Measurements from ENCODE around the gene SYS1. TPM values are rescaled to one million over a fixed set of nuclear protein-coding genes. Genes with fewer than 3 reads are reported as not detected.

The SYS1 gene
- total and polyA plus RNA-seq, 2 donors (not counting 3 experiments of a cell fraction or from before 2014, with no cell fraction given) = 27.4 to 79.6 TPM

DNA sequence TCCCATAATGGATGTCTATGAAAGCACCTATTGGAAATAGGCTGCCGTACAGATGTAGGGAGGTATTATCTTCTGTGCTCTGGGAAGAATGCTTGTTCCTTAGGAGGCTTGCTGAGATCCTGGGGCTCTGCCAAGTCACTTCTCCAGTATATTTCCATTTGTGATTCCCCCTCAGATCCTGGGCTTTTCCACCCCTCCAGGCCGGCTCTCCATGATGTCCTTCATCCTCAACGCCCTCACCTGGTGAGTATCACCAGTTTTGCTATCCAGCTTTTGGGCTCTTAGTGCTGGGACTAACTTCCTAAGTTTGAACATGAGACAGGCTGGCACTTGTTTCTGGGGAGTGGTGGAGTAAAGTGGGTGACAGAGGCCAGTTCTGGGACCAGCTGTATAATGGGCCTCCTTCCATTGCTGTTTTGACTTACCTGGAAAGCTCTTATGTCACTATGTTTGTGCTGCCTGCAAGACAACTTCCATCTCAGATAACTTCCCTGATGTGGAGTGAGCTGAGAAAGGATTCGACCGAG lies 2.6 kb downstream of the SYS1 start:
- H2AFZ ChIP-seq (ENCODE audit: low read depth, low read length) = no peak overlapping the region
- no peaks in the 10 kb centered on the region for H3K27me3 ChIP-seq (ENCODE audit: control insufficient read depth in 2 of 2, insufficient read depth in 2 of 2, low read length in 2 of 2)
- TF ChIP-seq FOS (IDR thresholded peaks at IDR 0.05; ENCODE audit: borderline replicate concordance, insufficient read depth, low read length) = no peak
- TF ChIP-seq, protein P1, sequence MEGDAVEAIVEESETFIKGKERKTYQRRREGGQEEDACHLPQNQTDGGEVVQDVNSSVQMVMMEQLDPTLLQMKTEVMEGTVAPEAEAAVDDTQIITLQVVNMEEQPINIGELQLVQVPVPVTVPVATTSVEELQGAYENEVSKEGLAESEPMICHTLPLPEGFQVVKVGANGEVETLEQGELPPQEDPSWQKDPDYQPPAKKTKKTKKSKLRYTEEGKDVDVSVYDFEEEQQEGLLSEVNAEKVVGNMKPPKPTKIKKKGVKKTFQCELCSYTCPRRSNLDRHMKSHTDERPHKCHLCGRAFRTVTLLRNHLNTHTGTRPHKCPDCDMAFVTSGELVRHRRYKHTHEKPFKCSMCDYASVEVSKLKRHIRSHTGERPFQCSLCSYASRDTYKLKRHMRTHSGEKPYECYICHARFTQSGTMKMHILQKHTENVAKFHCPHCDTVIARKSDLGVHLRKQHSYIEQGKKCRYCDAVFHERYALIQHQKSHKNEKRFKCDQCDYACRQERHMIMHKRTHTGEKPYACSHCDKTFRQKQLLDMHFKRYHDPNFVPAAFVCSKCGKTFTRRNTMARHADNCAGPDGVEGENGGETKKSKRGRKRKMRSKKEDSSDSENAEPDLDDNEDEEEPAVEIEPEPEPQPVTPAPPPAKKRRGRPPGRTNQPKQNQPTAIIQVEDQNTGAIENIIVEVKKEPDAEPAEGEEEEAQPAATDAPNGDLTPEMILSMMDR (IDR thresholded peaks at IDR 0.05; ENCODE audit: extremely low read depth in 1 of 2, insufficient read depth in 1 of 2, low read depth in 1 of 2, low read length in 2 of 2) = no peak
- TF ChIP-seq MYC (IDR thresholded peaks at IDR 0.05; ENCODE audit: low read depth, low read length) = no peak
- no peak for TF ChIP-seq POLR2A (IDR thresholded peaks at IDR 0.05; ENCODE audit: low read depth, low read length)
- no peak for TF ChIP-seq JUN (IDR thresholded peaks at IDR 0.05; ENCODE audit: borderline replicate concordance, insufficient read depth, insufficient read length, low read depth)
- no peaks in the 10 kb centered on the region for H3K9me3 ChIP-seq (replicated peaks; ENCODE audit: control insufficient read depth, insufficient read depth, low read length)
- ChIA-PET POLR2A (no interaction called here), CTCF (interaction anchor here (1.9 to 8.3 kb wide), 2 partner anchors 9 to 71 kb away, joined by 10 to 111 read pairs; no protein-coding TSS in a partner anchor)
- DNase-seq (ENCODE audit: low read depth, low spot score) = no peak
- no peak overlapping the region for H3K4me2 ChIP-seq (ENCODE audit: insufficient read depth, low read length)
- intact Hi-C loops (cut with micrococcal nuclease) = no loop called here
- no peak for FAIRE-seq
- peaks cover 0 to 11% of the 10 kb centered on the region in 2 experiments for H3K36me3 ChIP-seq (ENCODE audit: control insufficient read depth in 2 of 2, extremely low read depth in 1 of 2, insufficient read depth in 2 of 2, low read length in 2 of 2)
- H3K4me3 ChIP-seq (replicated peaks in 1 of 3; ENCODE audit: insufficient read depth in 1 of 3, low read depth in 1 of 3, low read length in 3 of 3) = no peak overlapping the region
- no peak overlapping the region for H3K9ac ChIP-seq (replicated peaks; ENCODE audit: extremely low read depth, insufficient read depth, low read length)
- H4K20me1 ChIP-seq (replicated peaks; ENCODE audit: control insufficient read depth, extremely low read depth, insufficient read depth, low read length) = no peaks in the 10 kb centered on the region
- peaks cover 10% of the 10 kb centered on the region for H3K4me1 ChIP-seq (ENCODE audit: control insufficient read depth, extremely low read depth, insufficient read depth, low read length)
- dilution Hi-C loops (cut with MboI; ENCODE audit: extremely low pct_ligation_motif_present, low sequenced_read_pairs) = no loop called here
- H3K27ac ChIP-seq (ENCODE audit: insufficient read depth, low read depth, low read length) = no peak overlapping the region
- no peaks in the 10 kb centered on the region for H3K9me1 ChIP-seq (replicated peaks; ENCODE audit: control insufficient read depth, extremely low read depth, insufficient read depth, low read length)
- no TSS peak for BruUV-seq (replicated peaks)
- peaks cover 12% of the 10 kb centered on the region for H3K79me2 ChIP-seq (ENCODE audit: control insufficient read depth, insufficient read depth, low read length)

DNA sequence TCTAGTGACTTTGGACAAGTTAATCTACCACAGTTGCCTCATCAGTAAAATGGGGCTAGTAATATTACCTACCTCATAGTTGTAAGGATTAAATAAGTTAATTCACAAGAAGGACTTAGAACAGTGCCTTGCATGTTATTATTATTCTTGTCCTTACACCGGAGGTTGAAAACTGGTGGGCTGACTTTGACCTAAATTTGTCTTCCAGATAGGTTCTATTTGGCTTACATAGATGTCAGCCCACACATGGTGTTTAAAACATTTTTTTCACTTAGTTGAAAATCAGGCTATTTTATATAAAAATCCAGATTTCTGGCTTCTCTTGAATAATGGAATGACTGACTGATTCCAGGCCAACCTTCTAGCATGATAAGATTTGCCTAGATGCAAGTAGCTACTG lies 3.2 kb downstream of the SYS1 start:
- BruUV-seq (replicated peaks) = no TSS peak
- no peak overlapping the region for H3K9ac ChIP-seq (replicated peaks; ENCODE audit: extremely low read depth, insufficient read depth, low read length)
- dilution Hi-C loops (cut with MboI; ENCODE audit: extremely low pct_ligation_motif_present, low sequenced_read_pairs) (no loop called here), intact Hi-C loops (cut with micrococcal nuclease) (no loop called here)
- H3K36me3 ChIP-seq (ENCODE audit: control insufficient read depth in 2 of 2, extremely low read depth in 1 of 2, insufficient read depth in 2 of 2, low read length in 2 of 2) = peaks cover 0 to 11% of the 10 kb centered on the region in 2 experiments
- no peak for DNase-seq (ENCODE audit: low read depth, low spot score)
- FAIRE-seq = no peak
- H3K9me3 ChIP-seq (replicated peaks; ENCODE audit: control insufficient read depth, insufficient read depth, low read length) = no peaks in the 10 kb centered on the region
- no peaks in the 10 kb centered on the region for H3K9me1 ChIP-seq (replicated peaks; ENCODE audit: control insufficient read depth, extremely low read depth, insufficient read depth, low read length)
- TF ChIP-seq POLR2A (IDR thresholded peaks at IDR 0.05; ENCODE audit: low read depth, low read length) = no peak
- TF ChIP-seq MYC (IDR thresholded peaks at IDR 0.05; ENCODE audit: low read depth, low read length) = no peak
- no peak for TF ChIP-seq GATA2 (IDR thresholded peaks at IDR 0.05; ENCODE audit: insufficient read depth, insufficient read length, low read depth, low read length)
- no peak for TF ChIP-seq JUN (IDR thresholded peaks at IDR 0.05; ENCODE audit: borderline replicate concordance, insufficient read depth, insufficient read length, low read depth)
- no peak for TF ChIP-seq EZH2 (IDR thresholded peaks at IDR 0.05; ENCODE audit: borderline replicate concordance, low read depth, low read length, severe bottlenecking)
- TF ChIP-seq, protein P1 (IDR thresholded peaks at IDR 0.05; ENCODE audit: extremely low read depth in 1 of 2, insufficient read depth in 1 of 2, low read depth in 1 of 2, low read length in 2 of 2) = no peak
- no peak for TF ChIP-seq POLR2AphosphoS5 (IDR thresholded peaks at IDR 0.05; ENCODE audit: insufficient read depth, low read depth, low read length)
- TF ChIP-seq FOS (IDR thresholded peaks at IDR 0.05; ENCODE audit: borderline replicate concordance, insufficient read depth, low read length) = no peak
- TF ChIP-seq, protein P2, sequence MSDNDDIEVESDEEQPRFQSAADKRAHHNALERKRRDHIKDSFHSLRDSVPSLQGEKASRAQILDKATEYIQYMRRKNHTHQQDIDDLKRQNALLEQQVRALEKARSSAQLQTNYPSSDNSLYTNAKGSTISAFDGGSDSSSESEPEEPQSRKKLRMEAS (IDR thresholded peaks at IDR 0.05; ENCODE audit: insufficient read depth, insufficient read length) = no peak
- H3K4me3 ChIP-seq (replicated peaks in 1 of 3; ENCODE audit: insufficient read depth in 1 of 3, low read depth in 1 of 3, low read length in 3 of 3) = no peak overlapping the region
- H3K27me3 ChIP-seq (ENCODE audit: control insufficient read depth in 2 of 2, insufficient read depth in 2 of 2, low read length in 2 of 2) = no peaks in the 10 kb centered on the region
- ChIA-PET CTCF (interaction anchor here (1.2 to 1.9 kb wide), 2 partner anchors 8 to 71 kb away, joined by 5 to 10 read pairs; no protein-coding TSS in a partner anchor), POLR2A (no interaction called here)
- no peak overlapping the region for H3K27ac ChIP-seq (ENCODE audit: insufficient read depth, low read depth, low read length)
- no peak overlapping the region for H2AFZ ChIP-seq (ENCODE audit: low read depth, low read length)
- peaks cover 10% of the 10 kb centered on the region for H3K4me1 ChIP-seq (ENCODE audit: control insufficient read depth, extremely low read depth, insufficient read depth, low read length)
- H4K20me1 ChIP-seq (replicated peaks; ENCODE audit: control insufficient read depth, extremely low read depth, insufficient read depth, low read length) = no peaks in the 10 kb centered on the region
- no peak overlapping the region for H3K4me2 ChIP-seq (ENCODE audit: insufficient read depth, low read length)
- peaks cover 12% of the 10 kb centered on the region for H3K79me2 ChIP-seq (ENCODE audit: control insufficient read depth, insufficient read depth, low read length)
